Measurements from ENCODE around the gene IL36B. TPM values are rescaled to one million over a fixed set of nuclear protein-coding genes. Genes with fewer than 3 reads are reported as not detected.

Gene IL36B
- total RNA-seq, 1 donor, result not detected

DNA sequence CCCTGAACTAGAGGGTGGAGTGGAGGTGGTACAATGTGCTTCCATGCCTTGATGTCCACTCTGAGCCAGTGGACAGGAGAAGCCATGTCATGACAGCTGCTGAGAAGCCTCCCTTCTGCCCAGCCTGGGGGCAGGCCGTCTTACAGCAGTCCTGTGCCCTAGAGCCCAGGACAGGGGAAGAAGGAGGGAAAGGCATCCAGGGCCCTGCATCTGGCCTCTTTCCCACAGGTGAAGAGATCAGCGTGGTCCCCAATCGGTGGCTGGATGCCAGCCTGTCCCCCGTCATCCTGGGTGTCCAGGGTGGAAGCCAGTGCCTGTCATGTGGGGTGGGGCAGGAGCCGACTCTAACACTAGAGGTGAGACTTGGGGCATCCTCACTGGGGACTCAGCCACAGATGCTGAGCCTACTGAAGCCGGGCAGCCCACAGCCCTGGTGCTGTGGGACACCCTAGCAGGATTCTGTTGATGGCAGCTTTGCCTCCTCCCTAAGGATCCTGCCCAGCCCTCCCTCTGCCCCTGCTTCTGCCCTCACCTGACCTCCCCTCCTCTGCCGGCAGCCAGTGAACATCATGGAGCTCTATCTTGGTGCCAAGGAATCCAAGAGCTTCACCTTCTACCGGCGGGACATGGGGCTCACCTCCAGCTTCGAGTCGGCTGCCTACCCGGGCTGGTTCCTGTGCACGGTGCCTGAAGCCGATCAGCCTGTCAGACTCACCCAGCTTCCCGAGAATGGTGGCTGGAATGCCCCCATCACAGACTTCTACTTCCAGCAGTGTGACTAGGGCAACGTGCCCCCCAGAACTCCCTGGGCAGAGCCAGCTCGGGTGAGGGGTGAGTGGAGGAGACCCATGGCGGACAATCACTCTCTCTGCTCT is 9.5 kb upstream of the IL36B start:
- TF ChIP-seq CTCF (IDR thresholded peaks at IDR 0.05; ENCODE audit: insufficient read depth, low read length), result no peak
- no peak for DNase-seq (ENCODE audit: low read depth)
- no peak overlapping the region for H3K4me3 ChIP-seq (ENCODE audit: low read depth, low read length)

- TF ChIP-seq CTCF (IDR thresholded peaks at IDR 0.05; ENCODE audit: insufficient read depth, low read length), result no peak
Measured at GRCh38 chr2:113061241-113061640, 8.6 kb upstream of the IL36B start.

GRCh38 chr2:113060796-113061195 is 8.1 kb upstream of the IL36B start:
- H3K4me3 ChIP-seq (ENCODE audit: low read depth, low read length), result no peak overlapping the region
- TF ChIP-seq CTCF (IDR thresholded peaks at IDR 0.05; ENCODE audit: insufficient read depth, low read length), result no peak
- DNase-seq (ENCODE audit: low read depth), result no peak

More at GRCh38 chr2:113061241-113061640, 8.6 kb upstream of the IL36B start:
- no peak overlapping the region for H3K4me3 ChIP-seq (ENCODE audit: low read depth, low read length)
- DNase-seq (ENCODE audit: low read depth), result no peak

DNA sequence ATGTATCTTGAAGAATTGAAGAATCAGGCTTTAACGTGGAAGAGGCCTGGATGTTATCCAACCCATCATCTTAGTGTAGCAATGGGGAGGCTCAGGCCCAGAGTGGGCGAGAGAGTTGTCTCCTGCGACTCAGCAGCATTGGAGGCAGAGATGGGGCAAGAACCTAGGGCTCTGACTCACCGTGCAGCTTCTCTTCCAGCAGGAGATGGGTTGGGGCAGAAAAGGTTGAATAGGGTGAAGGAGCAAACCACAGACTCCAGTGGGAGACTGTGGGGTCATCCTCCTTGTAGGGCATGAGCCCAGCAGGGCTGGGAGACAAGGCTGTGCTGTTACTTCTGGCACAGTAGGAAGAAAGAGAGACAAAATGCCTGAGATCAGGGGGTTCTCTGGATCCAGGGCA is 7.7 kb upstream of the IL36B start:
- H3K4me3 ChIP-seq (ENCODE audit: low read depth, low read length), result no peak overlapping the region
- DNase-seq (ENCODE audit: low read depth), result peak; percentile 20
- no peak for TF ChIP-seq CTCF (IDR thresholded peaks at IDR 0.05; ENCODE audit: insufficient read depth, low read length)

DNA sequence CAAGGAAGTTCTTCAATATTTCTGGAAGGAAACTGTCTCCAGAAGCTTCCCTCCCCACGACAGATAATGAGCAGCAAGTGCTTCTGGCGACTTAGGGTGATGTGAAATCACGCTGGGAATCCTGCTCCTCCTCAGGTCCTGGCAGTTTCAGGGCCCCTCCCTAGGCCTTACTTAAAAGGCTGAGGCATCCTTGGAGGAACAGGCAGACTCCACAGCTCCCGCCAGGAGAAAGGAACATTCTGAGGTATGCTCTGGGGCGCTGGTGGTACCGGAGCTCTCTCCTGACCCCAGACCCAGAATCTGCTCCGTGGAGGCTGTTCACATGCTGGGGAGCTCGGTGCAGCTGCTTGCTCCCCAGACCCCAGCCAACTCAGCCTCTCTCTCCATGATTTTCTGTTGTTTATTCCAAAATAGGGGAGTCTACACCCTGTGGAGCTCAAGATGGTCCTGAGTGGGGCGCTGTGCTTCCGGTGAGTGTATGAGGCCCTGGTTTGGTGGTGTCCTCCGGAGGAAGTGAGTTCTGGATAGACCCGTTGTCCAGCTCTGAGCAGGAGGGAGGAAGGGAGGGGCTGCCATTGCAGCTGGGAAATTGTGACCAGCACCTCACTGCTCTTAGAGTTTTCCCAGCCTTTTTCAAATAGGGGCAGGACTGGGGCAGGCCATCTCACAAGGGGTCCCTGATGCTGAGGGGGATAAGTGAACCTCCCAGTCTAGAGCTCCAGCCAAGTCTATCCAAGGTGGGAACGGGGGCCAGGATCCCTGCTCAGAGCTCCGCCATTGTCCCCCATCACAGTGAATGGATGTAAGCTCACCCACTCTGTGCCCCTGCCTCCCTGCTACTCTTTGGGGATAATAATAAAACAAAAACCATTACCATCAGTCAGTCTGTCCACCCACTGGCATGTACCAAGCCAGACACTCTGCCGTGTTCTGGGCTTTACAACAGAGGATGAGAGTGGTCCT is 6.6 kb upstream of the IL36B start, which contains the start of gene IL36RN:
Gene IL36RN (plus strand): TSS at position 201 of the 963 bp plus-strand sequence. CDS start 241 bp downstream, at position 442.
- H3K4me3 ChIP-seq (ENCODE audit: low read depth, low read length), result no peak within 1 kb of the TSS
- no peak for TF ChIP-seq CTCF (IDR thresholded peaks at IDR 0.05; ENCODE audit: insufficient read depth, low read length)
- DNase-seq (ENCODE audit: low read depth), result no peak

GRCh38 chr2:113058411-113058994 is 5.8 kb upstream of the IL36B start:
- H3K4me3 ChIP-seq (ENCODE audit: low read depth, low read length), result no peak overlapping the region
- DNase-seq (ENCODE audit: low read depth), result no peak
- TF ChIP-seq CTCF (IDR thresholded peaks at IDR 0.05; ENCODE audit: insufficient read depth, low read length), result no peak
